ENCODE data around the gene UGT1A9.

The UGT1A9 gene

GRCh38 chr2:233814056-233814835 is 142.5 kb downstream of the UGT1A9 start:
- Mint-ChIP-seq H3K36me3 (ENCODE audit: insufficient read depth) (no peaks in the 10 kb centered on the region), H3K4me1 (no peaks in the 10 kb centered on the region), H3K27ac (ENCODE audit: low read depth) (no peak overlapping the region), H3K9me3 (no peaks in the 10 kb centered on the region), H3K27me3 (peaks cover 83% of the 10 kb centered on the region), H3K4me3 (no peak overlapping the region)
- DNase-seq (ENCODE audit: low spot score in 2 of 2) (no peak), ATAC-seq (replicated peaks; ENCODE audit: extremely low read depth, poor library complexity, severe bottlenecking) (no peak)

- Mint-ChIP-seq H3K27me3 (peaks cover 94% of the 10 kb centered on the region), H3K27ac (ENCODE audit: low read depth) (no peak overlapping the region), H3K4me1 (no peaks in the 10 kb centered on the region), H3K36me3 (ENCODE audit: insufficient read depth) (no peaks in the 10 kb centered on the region), H3K4me3 (no peak overlapping the region), H3K9me3 (no peaks in the 10 kb centered on the region)
- no peak for ATAC-seq (replicated peaks; ENCODE audit: extremely low read depth, poor library complexity, severe bottlenecking)
- no peak for DNase-seq (ENCODE audit: low spot score in 2 of 2)
Observed at GRCh38 chr2:233815861-233816260, 144.2 kb downstream of the UGT1A9 start.

DNA sequence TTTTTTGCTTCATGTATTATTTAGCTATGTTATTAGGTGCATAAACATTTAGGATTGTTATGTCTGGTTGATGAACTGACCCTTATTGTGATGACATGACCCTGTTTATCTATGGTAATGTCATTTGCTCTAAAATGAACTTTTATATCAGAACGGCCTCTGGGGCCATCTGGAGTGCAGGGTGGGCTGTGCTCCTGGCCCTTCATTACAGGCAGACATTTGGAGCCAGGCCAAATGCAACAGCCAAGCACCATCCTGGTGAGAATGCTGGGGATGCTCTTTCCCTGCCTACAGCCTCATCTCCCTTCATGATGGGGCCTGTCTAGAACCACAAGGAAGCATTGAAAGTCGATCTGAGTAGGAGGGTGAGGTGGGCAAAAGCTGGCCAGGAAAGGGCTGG is 144.6 kb downstream of the UGT1A9 start:
- H3K36me3 Mint-ChIP-seq (ENCODE audit: insufficient read depth) = no peaks in the 10 kb centered on the region
- no peak for ATAC-seq (replicated peaks; ENCODE audit: extremely low read depth, poor library complexity, severe bottlenecking)
- H3K4me1 Mint-ChIP-seq = no peaks in the 10 kb centered on the region
- no peak overlapping the region for H3K27ac Mint-ChIP-seq (ENCODE audit: low read depth)
- H3K4me3 Mint-ChIP-seq = no peak overlapping the region
- no peak for DNase-seq (ENCODE audit: low spot score in 2 of 2)
- peaks cover 94% of the 10 kb centered on the region for H3K27me3 Mint-ChIP-seq
- no peaks in the 10 kb centered on the region for H3K9me3 Mint-ChIP-seq

DNA sequence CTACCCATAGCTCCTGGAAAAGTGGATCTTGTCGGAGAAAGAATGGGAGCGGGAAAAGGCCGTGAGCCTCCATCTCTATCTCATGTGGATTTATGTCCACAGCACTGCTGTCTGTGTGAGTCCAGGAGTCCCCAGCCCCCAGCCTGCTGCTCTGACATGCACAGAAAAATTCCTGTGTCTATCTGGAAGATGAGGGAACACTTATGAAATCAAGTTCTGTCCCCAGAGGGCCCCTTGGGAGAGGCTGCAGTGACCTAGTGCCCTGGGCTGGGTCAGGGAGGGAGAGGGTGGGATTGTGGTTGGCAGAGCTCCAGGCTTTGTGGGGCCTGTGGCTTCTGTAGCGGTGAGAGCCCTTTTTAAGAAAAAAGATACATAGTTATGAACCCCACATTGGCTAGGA is 145.1 kb downstream of the UGT1A9 start:
- no peaks in the 10 kb centered on the region for H3K4me1 Mint-ChIP-seq
- no peak overlapping the region for H3K27ac Mint-ChIP-seq (ENCODE audit: low read depth)

DNA sequence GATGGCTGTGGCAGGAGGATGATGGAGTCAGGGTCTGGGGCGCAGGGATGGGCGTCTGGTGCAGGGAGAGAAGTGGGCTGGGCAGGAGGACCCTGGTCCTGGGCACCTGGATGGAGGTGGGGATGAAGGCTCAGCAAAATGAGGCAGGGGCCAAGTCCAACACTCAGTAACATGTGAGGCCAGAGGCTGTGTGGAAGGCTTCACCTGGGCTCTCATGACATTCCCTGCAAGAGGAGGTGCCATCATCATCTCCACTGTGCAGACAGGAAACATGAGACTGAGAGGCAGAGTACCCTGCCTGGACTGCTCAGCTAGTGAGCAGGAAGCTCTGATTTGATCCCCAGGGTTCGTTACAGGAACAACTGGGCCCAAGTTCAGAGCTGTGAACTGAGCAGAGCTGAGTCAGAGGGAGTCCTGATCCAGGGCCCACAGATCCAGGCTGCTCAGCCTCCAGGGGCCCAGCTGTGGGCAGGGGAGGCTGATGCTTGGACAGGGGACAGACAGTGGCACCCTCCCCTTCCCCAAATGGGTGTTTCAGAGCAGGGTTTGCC is 145.7 kb downstream of the UGT1A9 start:
- Mint-ChIP-seq H3K4me3 (no peak overlapping the region), H3K4me1 (no peaks in the 10 kb centered on the region), H3K36me3 (ENCODE audit: insufficient read depth) (no peaks in the 10 kb centered on the region), H3K27me3 (peaks cover 87% of the 10 kb centered on the region), H3K9me3 (no peaks in the 10 kb centered on the region), H3K27ac (ENCODE audit: low read depth) (no peak overlapping the region)
- DNase-seq (ENCODE audit: low spot score in 2 of 2) (no peak), ATAC-seq (replicated peaks; ENCODE audit: extremely low read depth, poor library complexity, severe bottlenecking) (no peak)

More for the DNA sequence above, 145.1 kb downstream of the UGT1A9 start:
- DNase-seq (ENCODE audit: low spot score in 2 of 2) (no peak), ATAC-seq (replicated peaks; ENCODE audit: extremely low read depth, poor library complexity, severe bottlenecking) (no peak)
- Mint-ChIP-seq H3K9me3 (no peaks in the 10 kb centered on the region), H3K4me3 (no peak overlapping the region), H3K36me3 (ENCODE audit: insufficient read depth) (no peaks in the 10 kb centered on the region), H3K27me3 (peaks cover 93% of the 10 kb centered on the region)

GRCh38 chr2:233817995-233818638 is 146.4 kb downstream of the UGT1A9 start:
- DNase-seq (ENCODE audit: low spot score in 2 of 2) = no peak
- H3K27me3 Mint-ChIP-seq = peaks cover 80% of the 10 kb centered on the region
- no peak overlapping the region for H3K4me3 Mint-ChIP-seq
- no peaks in the 10 kb centered on the region for H3K9me3 Mint-ChIP-seq
- H3K4me1 Mint-ChIP-seq = no peaks in the 10 kb centered on the region
- H3K36me3 Mint-ChIP-seq (ENCODE audit: insufficient read depth) = no peaks in the 10 kb centered on the region
- H3K27ac Mint-ChIP-seq (ENCODE audit: low read depth) = no peak overlapping the region
- no peak for ATAC-seq (replicated peaks; ENCODE audit: extremely low read depth, poor library complexity, severe bottlenecking)

GRCh38 chr2:233818639-233819621 is 147.2 kb downstream of the UGT1A9 start:
- H3K9me3 Mint-ChIP-seq = no peaks in the 10 kb centered on the region
- no peaks in the 10 kb centered on the region for H3K4me1 Mint-ChIP-seq
- H3K36me3 Mint-ChIP-seq (ENCODE audit: insufficient read depth) = no peaks in the 10 kb centered on the region
- DNase-seq (ENCODE audit: low spot score in 2 of 2) (no peak), ATAC-seq (replicated peaks; ENCODE audit: extremely low read depth, poor library complexity, severe bottlenecking) (no peak)
- H3K4me3 Mint-ChIP-seq = no peak overlapping the region
- no peak overlapping the region for H3K27ac Mint-ChIP-seq (ENCODE audit: low read depth)
- H3K27me3 Mint-ChIP-seq = peaks cover 78% of the 10 kb centered on the region

- Mint-ChIP-seq H3K27me3 (peaks cover 66% of the 10 kb centered on the region), H3K9me3 (no peaks in the 10 kb centered on the region), H3K4me1 (no peaks in the 10 kb centered on the region), H3K27ac (ENCODE audit: low read depth) (no peak overlapping the region), H3K36me3 (ENCODE audit: insufficient read depth) (no peaks in the 10 kb centered on the region), H3K4me3 (no peak overlapping the region)
- DNase-seq (ENCODE audit: low spot score in 2 of 2) (no peak), ATAC-seq (replicated peaks; ENCODE audit: extremely low read depth, poor library complexity, severe bottlenecking) (no peak)
Observed at GRCh38 chr2:233819884-233820773, 148.4 kb downstream of the UGT1A9 start.

GRCh38 chr2:233820774-233821105 is 149.0 kb downstream of the UGT1A9 start:
- Mint-ChIP-seq H3K36me3 (ENCODE audit: insufficient read depth) (no peaks in the 10 kb centered on the region), H3K4me1 (no peaks in the 10 kb centered on the region), H3K27me3 (peaks cover 66% of the 10 kb centered on the region), H3K27ac (ENCODE audit: low read depth) (no peak overlapping the region), H3K4me3 (no peak overlapping the region), H3K9me3 (no peaks in the 10 kb centered on the region)
- DNase-seq (ENCODE audit: low spot score in 2 of 2) = no peak
- ATAC-seq (replicated peaks; ENCODE audit: extremely low read depth, poor library complexity, severe bottlenecking) = no peak

GRCh38 chr2:233821196-233821595 is 149.5 kb downstream of the UGT1A9 start:
- Mint-ChIP-seq H3K27me3 (peaks cover 66% of the 10 kb centered on the region), H3K4me3 (no peak overlapping the region)
- ATAC-seq (replicated peaks; ENCODE audit: extremely low read depth, poor library complexity, severe bottlenecking) = no peak

DNA sequence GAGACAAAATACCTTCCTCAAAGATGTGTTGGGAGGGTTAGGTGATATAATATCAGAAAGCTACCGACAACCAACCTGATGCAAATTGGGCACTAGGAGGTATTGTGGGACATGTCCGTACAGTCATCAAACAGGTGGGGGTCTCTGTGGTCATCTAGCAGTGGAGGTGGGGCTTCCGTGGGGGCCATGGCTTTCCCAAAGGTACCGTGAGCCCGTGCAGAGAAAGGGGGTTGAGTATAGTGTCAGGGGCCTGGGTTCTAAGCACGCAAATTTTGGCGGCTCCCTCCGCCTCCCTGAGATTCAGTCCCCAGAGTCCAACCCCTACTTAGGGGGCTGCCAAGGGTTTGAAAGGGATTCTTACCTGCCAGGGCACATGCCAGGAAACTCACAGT is 150.0 kb downstream of the UGT1A9 start:
- Mint-ChIP-seq H3K9me3 (no peaks in the 10 kb centered on the region), H3K4me3 (no peak overlapping the region), H3K27me3 (peaks cover 66% of the 10 kb centered on the region), H3K36me3 (ENCODE audit: insufficient read depth) (no peaks in the 10 kb centered on the region), H3K27ac (ENCODE audit: low read depth) (no peak overlapping the region), H3K4me1 (no peaks in the 10 kb centered on the region)
- no peak for ATAC-seq (replicated peaks; ENCODE audit: extremely low read depth, poor library complexity, severe bottlenecking)
- no peak for DNase-seq (ENCODE audit: low spot score in 2 of 2)

More at GRCh38 chr2:233821196-233821595, 149.5 kb downstream of the UGT1A9 start:
- H3K9me3 Mint-ChIP-seq = no peaks in the 10 kb centered on the region
- no peak overlapping the region for H3K27ac Mint-ChIP-seq (ENCODE audit: low read depth)
- H3K36me3 Mint-ChIP-seq (ENCODE audit: insufficient read depth) = no peaks in the 10 kb centered on the region
- no peaks in the 10 kb centered on the region for H3K4me1 Mint-ChIP-seq
- no peak for DNase-seq (ENCODE audit: low spot score in 2 of 2)
